ENCODE measurements around the gene SH2D1B.

DNA sequence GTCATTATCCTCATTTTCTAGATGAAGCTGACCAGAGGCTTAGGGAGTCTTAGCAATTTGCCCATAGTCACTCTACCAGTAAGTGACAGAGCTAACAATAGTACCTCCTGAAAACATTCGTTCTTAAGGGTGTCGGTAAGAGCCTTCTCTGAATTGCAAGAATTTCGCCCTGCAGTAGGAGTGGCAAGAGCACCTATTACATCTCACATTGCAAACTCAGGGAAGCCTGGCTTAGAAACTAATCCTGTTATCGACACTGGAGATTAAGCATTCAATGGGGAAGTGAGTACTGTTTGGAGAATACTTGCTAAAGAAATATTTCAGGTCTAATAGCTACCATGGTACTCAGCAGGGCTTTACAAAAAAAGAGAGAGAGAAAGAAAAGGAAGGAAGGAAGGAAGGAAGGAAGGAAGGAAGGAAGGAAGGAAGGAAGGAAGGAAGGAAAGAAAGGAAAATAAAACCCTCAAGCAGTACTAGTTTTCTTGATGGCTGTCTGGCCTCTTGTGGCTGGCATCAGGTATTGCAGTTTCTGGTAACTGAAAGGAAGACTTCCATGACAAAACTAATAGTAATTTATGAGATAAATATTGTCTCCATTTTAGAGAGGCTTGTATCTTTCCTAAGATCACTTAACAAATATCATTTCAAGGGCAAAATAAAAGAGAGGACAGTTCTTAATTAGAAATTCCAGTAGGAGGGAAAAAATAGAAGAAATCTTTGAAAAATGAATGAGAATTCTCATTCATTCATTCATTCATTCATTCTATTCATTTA lies 20.0 kb downstream of the SH2D1B start:
- TF ChIP-seq, protein P1, sequence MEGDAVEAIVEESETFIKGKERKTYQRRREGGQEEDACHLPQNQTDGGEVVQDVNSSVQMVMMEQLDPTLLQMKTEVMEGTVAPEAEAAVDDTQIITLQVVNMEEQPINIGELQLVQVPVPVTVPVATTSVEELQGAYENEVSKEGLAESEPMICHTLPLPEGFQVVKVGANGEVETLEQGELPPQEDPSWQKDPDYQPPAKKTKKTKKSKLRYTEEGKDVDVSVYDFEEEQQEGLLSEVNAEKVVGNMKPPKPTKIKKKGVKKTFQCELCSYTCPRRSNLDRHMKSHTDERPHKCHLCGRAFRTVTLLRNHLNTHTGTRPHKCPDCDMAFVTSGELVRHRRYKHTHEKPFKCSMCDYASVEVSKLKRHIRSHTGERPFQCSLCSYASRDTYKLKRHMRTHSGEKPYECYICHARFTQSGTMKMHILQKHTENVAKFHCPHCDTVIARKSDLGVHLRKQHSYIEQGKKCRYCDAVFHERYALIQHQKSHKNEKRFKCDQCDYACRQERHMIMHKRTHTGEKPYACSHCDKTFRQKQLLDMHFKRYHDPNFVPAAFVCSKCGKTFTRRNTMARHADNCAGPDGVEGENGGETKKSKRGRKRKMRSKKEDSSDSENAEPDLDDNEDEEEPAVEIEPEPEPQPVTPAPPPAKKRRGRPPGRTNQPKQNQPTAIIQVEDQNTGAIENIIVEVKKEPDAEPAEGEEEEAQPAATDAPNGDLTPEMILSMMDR (conservative IDR thresholded peaks at IDR 0.05; ENCODE audit: low read depth in 2 of 2) = peak; percentile 84 to 88
- no peak for TF ChIP-seq ZNF114 (CRISPR knock-in tag; IDR thresholded peaks at IDR 0.05)
- TF ChIP-seq EZH2 (IDR thresholded peaks at IDR 0.05; ENCODE audit: low read depth, unreplicated experiment) = no peak
- TF ChIP-seq POLR2AphosphoS5 (IDR thresholded peaks at IDR 0.05; ENCODE audit: low read depth) = no peak
- TF ChIP-seq JUNB (IDR thresholded peaks at IDR 0.05; ENCODE audit: unreplicated experiment) = no peak
- TF ChIP-seq, protein P2, sequence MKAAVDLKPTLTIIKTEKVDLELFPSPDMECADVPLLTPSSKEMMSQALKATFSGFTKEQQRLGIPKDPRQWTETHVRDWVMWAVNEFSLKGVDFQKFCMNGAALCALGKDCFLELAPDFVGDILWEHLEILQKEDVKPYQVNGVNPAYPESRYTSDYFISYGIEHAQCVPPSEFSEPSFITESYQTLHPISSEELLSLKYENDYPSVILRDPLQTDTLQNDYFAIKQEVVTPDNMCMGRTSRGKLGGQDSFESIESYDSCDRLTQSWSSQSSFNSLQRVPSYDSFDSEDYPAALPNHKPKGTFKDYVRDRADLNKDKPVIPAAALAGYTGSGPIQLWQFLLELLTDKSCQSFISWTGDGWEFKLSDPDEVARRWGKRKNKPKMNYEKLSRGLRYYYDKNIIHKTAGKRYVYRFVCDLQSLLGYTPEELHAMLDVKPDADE (IDR thresholded peaks at IDR 0.05) = no peak
- TF ChIP-seq CREB1 (CRISPR knock-in tag; IDR thresholded peaks at IDR 0.05; ENCODE audit: low read depth) = no peak
- TF ChIP-seq, protein P3, sequence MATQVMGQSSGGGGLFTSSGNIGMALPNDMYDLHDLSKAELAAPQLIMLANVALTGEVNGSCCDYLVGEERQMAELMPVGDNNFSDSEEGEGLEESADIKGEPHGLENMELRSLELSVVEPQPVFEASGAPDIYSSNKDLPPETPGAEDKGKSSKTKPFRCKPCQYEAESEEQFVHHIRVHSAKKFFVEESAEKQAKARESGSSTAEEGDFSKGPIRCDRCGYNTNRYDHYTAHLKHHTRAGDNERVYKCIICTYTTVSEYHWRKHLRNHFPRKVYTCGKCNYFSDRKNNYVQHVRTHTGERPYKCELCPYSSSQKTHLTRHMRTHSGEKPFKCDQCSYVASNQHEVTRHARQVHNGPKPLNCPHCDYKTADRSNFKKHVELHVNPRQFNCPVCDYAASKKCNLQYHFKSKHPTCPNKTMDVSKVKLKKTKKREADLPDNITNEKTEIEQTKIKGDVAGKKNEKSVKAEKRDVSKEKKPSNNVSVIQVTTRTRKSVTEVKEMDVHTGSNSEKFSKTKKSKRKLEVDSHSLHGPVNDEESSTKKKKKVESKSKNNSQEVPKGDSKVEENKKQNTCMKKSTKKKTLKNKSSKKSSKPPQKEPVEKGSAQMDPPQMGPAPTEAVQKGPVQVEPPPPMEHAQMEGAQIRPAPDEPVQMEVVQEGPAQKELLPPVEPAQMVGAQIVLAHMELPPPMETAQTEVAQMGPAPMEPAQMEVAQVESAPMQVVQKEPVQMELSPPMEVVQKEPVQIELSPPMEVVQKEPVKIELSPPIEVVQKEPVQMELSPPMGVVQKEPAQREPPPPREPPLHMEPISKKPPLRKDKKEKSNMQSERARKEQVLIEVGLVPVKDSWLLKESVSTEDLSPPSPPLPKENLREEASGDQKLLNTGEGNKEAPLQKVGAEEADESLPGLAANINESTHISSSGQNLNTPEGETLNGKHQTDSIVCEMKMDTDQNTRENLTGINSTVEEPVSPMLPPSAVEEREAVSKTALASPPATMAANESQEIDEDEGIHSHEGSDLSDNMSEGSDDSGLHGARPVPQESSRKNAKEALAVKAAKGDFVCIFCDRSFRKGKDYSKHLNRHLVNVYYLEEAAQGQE (IDR thresholded peaks at IDR 0.05; ENCODE audit: unreplicated experiment) = no peak
- TF ChIP-seq EZH2phosphoT487 (IDR thresholded peaks at IDR 0.05; ENCODE audit: unreplicated experiment) = no peak
- TF ChIP-seq ZNF331 (CRISPR knock-in tag; IDR thresholded peaks at IDR 0.05; ENCODE audit: low read depth) = no peak
- no peak for TF ChIP-seq STAT1 (IDR thresholded peaks at IDR 0.05; ENCODE audit: unreplicated experiment)
- no peak for TF ChIP-seq NANOG (IDR thresholded peaks at IDR 0.05; ENCODE audit: borderline replicate concordance)
